Liver (tissue), 9 donors: ENCODE results near the gene SERTAD1. TPM values are rescaled to one million over a fixed set of nuclear protein-coding genes. Genes with fewer than 3 reads are reported as not detected.

ENCODE experiments used
- DNase-seq: peaks from one replicate; pipeline ENCODE4 v3.0.0-alpha.2; 2017; ENCODE audit warnings: low spot score
- H3K27ac ChIP-seq, 2 donors: one replicate each; pipeline ENCODE4 v1.7.0; 2013; ENCODE audit warnings: inconsistent platforms in 2 of 2, low read length in 2 of 2, control low read depth in 1 of 2, low read depth in 1 of 2, mild to moderate bottlenecking in 1 of 2
- H3K27me3 ChIP-seq, 4 donors: one replicate each; pipeline versions ENCODE4 v1.6.1 to v1.7.0; 2013; ENCODE audit warnings: low read length in 3 of 4, inconsistent platforms in 1 of 4, mild to moderate bottlenecking in 1 of 4, moderate library complexity in 1 of 4; ENCODE audit not compliant: control insufficient read depth in 4 of 4, insufficient read depth in 4 of 4
- H3K36me3 ChIP-seq, 4 donors: one replicate each; pipeline versions ENCODE4 v1.6.1 to v1.7.0; 2013; ENCODE audit warnings: low read length in 3 of 4, mild to moderate bottlenecking in 3 of 4, low read depth in 1 of 4, moderate library complexity in 1 of 4; ENCODE audit not compliant: control insufficient read depth in 4 of 4, insufficient read depth in 3 of 4
- H3K4me1 ChIP-seq, 4 donors: one replicate each; pipeline versions ENCODE4 v1.6.1 to v1.7.0; 2013; ENCODE audit warnings: low read length in 3 of 4, mild to moderate bottlenecking in 3 of 4, moderate library complexity in 1 of 4; ENCODE audit not compliant: control insufficient read depth in 4 of 4, insufficient read depth in 4 of 4
- H3K4me3 ChIP-seq, 3 donors: one replicate each; pipeline versions ENCODE4 v1.6.1 to v1.7.0; 2013; ENCODE audit warnings: low read length in 3 of 3, control low read depth in 1 of 3, low read depth in 1 of 3, mild to moderate bottlenecking in 1 of 3
- H3K9ac ChIP-seq, 2 donors: one replicate each; pipeline ENCODE4 v1.7.0; 2013; ENCODE audit warnings: low read length in 2 of 2, mild to moderate bottlenecking in 2 of 2, moderate library complexity in 2 of 2, control low read depth in 1 of 2, low read depth in 1 of 2
- H3K9me3 ChIP-seq, 4 donors: one replicate each; pipeline versions ENCODE4 v1.6.1 to v1.7.0; 2013; ENCODE audit warnings: low read length in 3 of 4; ENCODE audit not compliant: control insufficient read depth in 4 of 4
- ATF3 ChIP-seq: IDR thresholded peaks from 2 replicates; pipeline ENCODE4 v1.6.1; 2016; ENCODE audit warnings: antibody characterized with exemption
- CTCF ChIP-seq: fragments of 150-350 bp; IDR thresholded peaks from 2 replicates; pipeline ENCODE4 v1.5.1; 2017; ENCODE audit warnings: improper control_type of control experiment, low read depth, low read length; ENCODE audit not compliant: missing input control
- EGR1 ChIP-seq, 2 donors: IDR thresholded peaks; 2 replicates each; pipeline ENCODE4 v1.6.1; 2016 to 2018; ENCODE audit warnings: antibody characterized with exemption in 2 of 2, low read depth in 2 of 2
- FOXA1 ChIP-seq: IDR thresholded peaks from 2 replicates; pipeline ENCODE4 v1.6.1; 2016; ENCODE audit warnings: antibody characterized with exemption
- FOXA2 ChIP-seq: IDR thresholded peaks from 2 replicates; pipeline ENCODE4 v1.6.1; 2016; ENCODE audit warnings: antibody characterized with exemption
- GABPA ChIP-seq, 2 donors: IDR thresholded peaks in 1 of 2; conservative IDR thresholded peaks in 1 of 2; 2 replicates each; pipeline ENCODE4 v1.6.1; 2016; ENCODE audit warnings: antibody characterized with exemption in 2 of 2, mild to moderate bottlenecking in 1 of 2, moderate library complexity in 1 of 2
- HNF4A ChIP-seq, 2 donors: conservative IDR thresholded peaks; 2 replicates each; pipeline ENCODE4 v1.6.1; 2016; ENCODE audit warnings: antibody characterized with exemption in 2 of 2, mild to moderate bottlenecking in 2 of 2
- HNF4G ChIP-seq: IDR thresholded peaks from 2 replicates; pipeline ENCODE4 v1.6.1; 2016; ENCODE audit warnings: antibody characterized with exemption
- JUND ChIP-seq, 2 donors: IDR thresholded peaks; 2 replicates each; pipeline ENCODE4 v1.6.1; 2016; ENCODE audit warnings: antibody characterized with exemption in 2 of 2
- MAX ChIP-seq: IDR thresholded peaks from 2 replicates; pipeline ENCODE4 v1.6.1; 2016; ENCODE audit warnings: antibody characterized with exemption
- NR2F2 ChIP-seq: IDR thresholded peaks from 2 replicates; pipeline ENCODE4 v1.6.1; 2016; ENCODE audit warnings: antibody characterized with exemption
- RAD21 ChIP-seq, 2 donors: IDR thresholded peaks; 2 replicates each; pipeline ENCODE4 v1.6.1; 2016; ENCODE audit warnings: antibody characterized with exemption in 2 of 2, mild to moderate bottlenecking in 2 of 2
- REST ChIP-seq: IDR thresholded peaks from 2 replicates; pipeline ENCODE4 v1.6.1; 2016; ENCODE audit warnings: antibody characterized with exemption, mild to moderate bottlenecking
- RXRA ChIP-seq, 2 donors: IDR thresholded peaks; 2 replicates each; pipeline ENCODE4 v1.6.1; 2017 to 2018; ENCODE audit warnings: antibody characterized with exemption in 2 of 2, mild to moderate bottlenecking in 1 of 2
- SP1 ChIP-seq: IDR thresholded peaks from 2 replicates; pipeline ENCODE4 v1.6.1; 2018; ENCODE audit warnings: antibody characterized with exemption, mild to moderate bottlenecking
- TAF1 ChIP-seq: conservative IDR thresholded peaks from 2 replicates; pipeline ENCODE4 v1.6.1; 2016; ENCODE audit warnings: antibody characterized with exemption, mild to moderate bottlenecking
- YY1 ChIP-seq: IDR thresholded peaks from 2 replicates; pipeline ENCODE4 v1.6.1; 2016; ENCODE audit warnings: antibody characterized with exemption, mild to moderate bottlenecking
- ZBTB33 ChIP-seq: IDR thresholded peaks from 2 replicates; pipeline ENCODE4 v1.6.1; 2016; ENCODE audit warnings: antibody characterized with exemption
- WGBS: extraction: QIAGEN DNeasy Blood & Tissue Kit; methylation state at CpG from one replicate; pipeline ENCODE4 v1.1.7; 2013; 5-methylcytosine and 5-hydroxymethylcytosine counted together
- polyA plus RNA-seq, 2 donors: library from polyadenylated mRNA; stranded (reverse) in 1 of 2; unstranded in 1 of 2; fragments of 200-250 nt in 1 of 2; fragments of >200 nt in 1 of 2; fragmentation: Nextera tagmentation in 1 of 2; extraction: Ambion mirVana in 1 of 2; gene quantifications; one replicate each; pipeline versions ENCODE4 v1.2.1 to v1.2.3, GENCODE V29; 2013 to 2015
- total RNA-seq, 2 donors: library from RNA; depleted of rRNA; stranded (reverse); fragments of >200 nt; gene quantifications; one replicate each; pipeline ENCODE4 v1.2.3, GENCODE V29; 2014
- donor health status: healthy.
- donor health status: healthy.
- donor health status: healthy.
- donor health status: healthy.
- donor health status: healthy.

The SERTAD1 gene
- total and polyA plus RNA-seq, 4 donors: 3.6 to 6.8 (median 4.9) TPM

GRCh38 chr19:40411958-40412499 lies 13.8 kb downstream of the SERTAD1 start:
- Histone ChIP-seq H3K27ac (no peak overlapping the region), H3K4me1 (peaks cover 0 to 6% (median 0%) of the 10 kb centered on the region in 4 donors), H3K9me3 (no peaks in the 10 kb centered on the region), H3K9ac (no peak overlapping the region), H3K36me3 (no peaks in the 10 kb centered on the region), H3K27me3 (no peaks in the 10 kb centered on the region), H3K4me3 (no peak overlapping the region)
- WGBS: 74% methylated on average over 8 of the region's 8 CpGs
- no peak for TF ChIP-seq FOXA2
- no peak for TF ChIP-seq NR2F2
- TF ChIP-seq HNF4A (conservative IDR thresholded peaks at IDR 0.05): no peak
- TF ChIP-seq MAX: no peak
- no peak for TF ChIP-seq YY1
- no peak for TF ChIP-seq GABPA (IDR thresholded peaks at IDR 0.05 in 1 of 2, conservative IDR thresholded peaks at IDR 0.05 in 1 of 2)
- TF ChIP-seq HNF4G: no peak
- no peak for TF ChIP-seq FOXA1
- no peak for TF ChIP-seq RAD21 (IDR thresholded peaks at IDR 0.05)
- TF ChIP-seq RXRA (IDR thresholded peaks at IDR 0.05): no peak
- TF ChIP-seq SP1: no peak
- TF ChIP-seq ATF3: no peak
- no peak for TF ChIP-seq REST
- TF ChIP-seq EGR1 (IDR thresholded peaks at IDR 0.05; ENCODE audit: low read depth in 2 of 2): no peak
- TF ChIP-seq CTCF: no peak
- TF ChIP-seq ZBTB33: no peak
- TF ChIP-seq TAF1: no peak
- TF ChIP-seq JUND (IDR thresholded peaks at IDR 0.05): no peak
- DNase-seq: no peak
